ENCODE data around the gene IPMK.

GRCh38 chr10:58281092-58281752, 13.5 kb upstream of the IPMK start:
- no peak for TF ChIP-seq ZNF155 (tag by site-specific recombination; IDR thresholded peaks at IDR 0.05)
- TF ChIP-seq PBX3 (CRISPR knock-in tag; IDR thresholded peaks at IDR 0.05), result no peak
- TF ChIP-seq ZNF549 (tag by site-specific recombination; IDR thresholded peaks at IDR 0.05), result no peak
- TF ChIP-seq CTCF (tag by site-specific recombination; IDR thresholded peaks at IDR 0.05), result no peak
- no peak for TF ChIP-seq ZNF423 (tag by site-specific recombination; IDR thresholded peaks at IDR 0.05)
- no peak for TF ChIP-seq REPIN1 (tag by site-specific recombination; IDR thresholded peaks at IDR 0.05; ENCODE audit: low read depth)
- TF ChIP-seq, protein P1, sequence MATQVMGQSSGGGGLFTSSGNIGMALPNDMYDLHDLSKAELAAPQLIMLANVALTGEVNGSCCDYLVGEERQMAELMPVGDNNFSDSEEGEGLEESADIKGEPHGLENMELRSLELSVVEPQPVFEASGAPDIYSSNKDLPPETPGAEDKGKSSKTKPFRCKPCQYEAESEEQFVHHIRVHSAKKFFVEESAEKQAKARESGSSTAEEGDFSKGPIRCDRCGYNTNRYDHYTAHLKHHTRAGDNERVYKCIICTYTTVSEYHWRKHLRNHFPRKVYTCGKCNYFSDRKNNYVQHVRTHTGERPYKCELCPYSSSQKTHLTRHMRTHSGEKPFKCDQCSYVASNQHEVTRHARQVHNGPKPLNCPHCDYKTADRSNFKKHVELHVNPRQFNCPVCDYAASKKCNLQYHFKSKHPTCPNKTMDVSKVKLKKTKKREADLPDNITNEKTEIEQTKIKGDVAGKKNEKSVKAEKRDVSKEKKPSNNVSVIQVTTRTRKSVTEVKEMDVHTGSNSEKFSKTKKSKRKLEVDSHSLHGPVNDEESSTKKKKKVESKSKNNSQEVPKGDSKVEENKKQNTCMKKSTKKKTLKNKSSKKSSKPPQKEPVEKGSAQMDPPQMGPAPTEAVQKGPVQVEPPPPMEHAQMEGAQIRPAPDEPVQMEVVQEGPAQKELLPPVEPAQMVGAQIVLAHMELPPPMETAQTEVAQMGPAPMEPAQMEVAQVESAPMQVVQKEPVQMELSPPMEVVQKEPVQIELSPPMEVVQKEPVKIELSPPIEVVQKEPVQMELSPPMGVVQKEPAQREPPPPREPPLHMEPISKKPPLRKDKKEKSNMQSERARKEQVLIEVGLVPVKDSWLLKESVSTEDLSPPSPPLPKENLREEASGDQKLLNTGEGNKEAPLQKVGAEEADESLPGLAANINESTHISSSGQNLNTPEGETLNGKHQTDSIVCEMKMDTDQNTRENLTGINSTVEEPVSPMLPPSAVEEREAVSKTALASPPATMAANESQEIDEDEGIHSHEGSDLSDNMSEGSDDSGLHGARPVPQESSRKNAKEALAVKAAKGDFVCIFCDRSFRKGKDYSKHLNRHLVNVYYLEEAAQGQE (tag by site-specific recombination; IDR thresholded peaks at IDR 0.05), result no peak
- TF ChIP-seq GLIS1 (tag by site-specific recombination; IDR thresholded peaks at IDR 0.05), result no peak
- TF ChIP-seq ZBTB1 (tag by site-specific recombination; IDR thresholded peaks at IDR 0.05), result no peak
- no peak for TF ChIP-seq ZNF830 (tag by site-specific recombination; IDR thresholded peaks at IDR 0.05; ENCODE audit: low read depth)
- no peak for TF ChIP-seq ZNF133 (tag by site-specific recombination; IDR thresholded peaks at IDR 0.05)
- TF ChIP-seq, protein P2, sequence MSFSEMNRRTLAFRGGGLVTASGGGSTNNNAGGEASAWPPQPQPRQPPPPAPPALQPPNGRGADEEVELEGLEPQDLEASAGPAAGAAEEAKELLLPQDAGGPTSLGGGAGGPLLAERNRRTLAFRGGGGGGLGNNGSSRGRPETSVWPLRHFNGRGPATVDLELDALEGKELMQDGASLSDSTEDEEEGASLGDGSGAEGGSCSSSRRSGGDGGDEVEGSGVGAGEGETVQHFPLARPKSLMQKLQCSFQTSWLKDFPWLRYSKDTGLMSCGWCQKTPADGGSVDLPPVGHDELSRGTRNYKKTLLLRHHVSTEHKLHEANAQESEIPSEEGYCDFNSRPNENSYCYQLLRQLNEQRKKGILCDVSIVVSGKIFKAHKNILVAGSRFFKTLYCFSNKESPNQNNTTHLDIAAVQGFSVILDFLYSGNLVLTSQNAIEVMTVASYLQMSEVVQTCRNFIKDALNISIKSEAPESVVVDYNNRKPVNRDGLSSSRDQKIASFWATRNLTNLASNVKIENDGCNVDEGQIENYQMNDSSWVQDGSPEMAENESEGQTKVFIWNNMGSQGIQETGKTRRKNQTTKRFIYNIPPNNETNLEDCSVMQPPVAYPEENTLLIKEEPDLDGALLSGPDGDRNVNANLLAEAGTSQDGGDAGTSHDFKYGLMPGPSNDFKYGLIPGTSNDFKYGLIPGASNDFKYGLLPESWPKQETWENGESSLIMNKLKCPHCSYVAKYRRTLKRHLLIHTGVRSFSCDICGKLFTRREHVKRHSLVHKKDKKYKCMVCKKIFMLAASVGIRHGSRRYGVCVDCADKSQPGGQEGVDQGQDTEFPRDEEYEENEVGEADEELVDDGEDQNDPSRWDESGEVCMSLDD (tag by site-specific recombination; IDR thresholded peaks at IDR 0.05), result no peak
- TF ChIP-seq ZBTB11 (tag by site-specific recombination; conservative IDR thresholded peaks at IDR 0.05; ENCODE audit: low read depth), result no peak

All from HEK293 (cell line).